Gastroesophageal sphincter (tissue), 4 donors: ENCODE data around the gene NOXO1. TPM values are rescaled to one million over a fixed set of nuclear protein-coding genes. Genes with fewer than 3 reads are reported as not detected.
A peak's percentile ranks its signal among the peaks of the same experiment; 100 is the strongest.

Experiments
- ATAC-seq: fragments of 150-250 bp; one replicate; pipeline ENCODE4 v1.9.1; 2016; ENCODE audit warnings: mild to moderate bottlenecking, moderate library complexity
- H3K27ac ChIP-seq, 4 donors: fragments of 200-600 bp; sonication (generic) in 3 of 4; 1 replicate in 3 of 4; 2 replicates in 1 of 4; pipeline ENCODE4 v1.5.1; 2016 to 2019
- H3K27me3 ChIP-seq: fragments of 200-600 bp; sonication (generic); one replicate; pipeline ENCODE4 v1.5.1; 2019
- H3K36me3 ChIP-seq, 2 donors: fragments of 200-600 bp; sonication (generic); one replicate each; pipeline ENCODE4 v1.5.1; 2019; ENCODE audit warnings: control low read depth in 1 of 2
- H3K4me1 ChIP-seq, 3 donors: fragments of 200-600 bp; sonication (generic); 1 replicate in 2 of 3; 2 replicates in 1 of 3; pipeline ENCODE4 v1.5.1; 2016 to 2019; ENCODE audit warnings: control low read depth in 2 of 3
- H3K4me3 ChIP-seq, 2 donors: fragments of 200-600 bp; sonication (generic); one replicate each; pipeline ENCODE4 v1.5.1; 2019; ENCODE audit warnings: mild to moderate bottlenecking in 1 of 2, moderate library complexity in 1 of 2
- H3K9me3 ChIP-seq, 3 donors: fragments of 200-600 bp; sonication (generic); one replicate each; pipeline ENCODE4 v1.5.1; 2017 to 2019; ENCODE audit warnings: control low read depth in 2 of 3
- CTCF ChIP-seq, 4 experiments: fragments of 200-600 bp in 2 of 4; fragments of 450-650 bp in 2 of 4; sonication (generic) in 1 of 4; IDR thresholded peaks; one replicate each; pipeline ENCODE4 v1.5.1; 2017 to 2019; ENCODE audit warnings: antibody characterized with exemption in 4 of 4, mild to moderate bottlenecking in 2 of 4, moderate library complexity in 2 of 4
- EP300 ChIP-seq: sonication (generic); formaldehyde crosslinking; IDR thresholded peaks from one replicate; pipeline ENCODE4 v1.6.1; 2017; ENCODE audit warnings: antibody characterized with exemption, mild to moderate bottlenecking
- POLR2A ChIP-seq, 2 donors: fragments of 450-650 bp; IDR thresholded peaks; one replicate each; pipeline ENCODE4 v1.6.1; 2017; ENCODE audit warnings: antibody characterized with exemption in 2 of 2, mild to moderate bottlenecking in 2 of 2, moderate library complexity in 1 of 2
- POLR2AphosphoS5 ChIP-seq: sonication (generic); formaldehyde crosslinking; IDR thresholded peaks from one replicate; pipeline ENCODE4 v1.6.1; 2017; ENCODE audit warnings: antibody characterized with exemption
- WGBS, 2 donors: methylation state at CpG; one replicate each; pipeline ENCODE4 v1.1.5; 2018; ENCODE audit warnings: low coverage in 1 of 2; 5-methylcytosine and 5-hydroxymethylcytosine counted together
- total RNA-seq, 4 donors: library from RNA; depleted of rRNA; stranded (reverse); fragments of >200 nt; gene quantifications; one replicate each; pipeline ENCODE4 v1.1.0, GENCODE V29; 2016

Gene NOXO1
- total RNA-seq, 4 donors from 2014 or later, result 1.0 to 1.1 TPM; not detected in 2

- peaks cover 0 to 24% of the 10 kb centered on the region in 2 donors for H3K36me3 ChIP-seq
- no peaks in the 10 kb centered on the region for H3K9me3 ChIP-seq
- TF ChIP-seq EP300 (no peak), POLR2A (IDR thresholded peaks at IDR 0.05) (no peak)
- peaks cover 43% of the 10 kb centered on the region for H3K27me3 ChIP-seq
- WGBS, 2 donors, result 22% methylated on average over 1 of the region's 2 CpGs; no CpG with 5 or more reads in 1 of the 2 donors
- H3K27ac ChIP-seq, result no peak overlapping the region
- ATAC-seq, result no peak
- no peak overlapping the region for H3K4me3 ChIP-seq
- peaks cover 0 to 45% (median 25%) of the 10 kb centered on the region in 3 donors for H3K4me1 ChIP-seq
Measured at GRCh38 chr16:1993731-1994131, 12.5 kb upstream of the NOXO1 start.

GRCh38 chr16:1992704-1993317 is 11.5 kb upstream of the NOXO1 start:
- H3K27me3 ChIP-seq, result peaks cover 52% of the 10 kb centered on the region
- no peak overlapping the region for H3K27ac ChIP-seq
- H3K4me1 ChIP-seq, result peaks cover 0 to 45% (median 25%) of the 10 kb centered on the region in 3 donors
- no peak for ATAC-seq
- TF ChIP-seq CTCF (IDR thresholded peaks at IDR 0.05), result no peak
- TF ChIP-seq POLR2AphosphoS5, result no peak
- no peak for TF ChIP-seq POLR2A (IDR thresholded peaks at IDR 0.05)
- TF ChIP-seq EP300, result no peak
- no CpG with 5 or more reads among the region's 50 CpGs for WGBS, 2 donors
- no peaks in the 10 kb centered on the region for H3K9me3 ChIP-seq
- H3K4me3 ChIP-seq, result peak overlapping the region in 1 of 2 donors; percentile 49
- H3K36me3 ChIP-seq, result peaks cover 0 to 14% of the 10 kb centered on the region in 2 donors

DNA sequence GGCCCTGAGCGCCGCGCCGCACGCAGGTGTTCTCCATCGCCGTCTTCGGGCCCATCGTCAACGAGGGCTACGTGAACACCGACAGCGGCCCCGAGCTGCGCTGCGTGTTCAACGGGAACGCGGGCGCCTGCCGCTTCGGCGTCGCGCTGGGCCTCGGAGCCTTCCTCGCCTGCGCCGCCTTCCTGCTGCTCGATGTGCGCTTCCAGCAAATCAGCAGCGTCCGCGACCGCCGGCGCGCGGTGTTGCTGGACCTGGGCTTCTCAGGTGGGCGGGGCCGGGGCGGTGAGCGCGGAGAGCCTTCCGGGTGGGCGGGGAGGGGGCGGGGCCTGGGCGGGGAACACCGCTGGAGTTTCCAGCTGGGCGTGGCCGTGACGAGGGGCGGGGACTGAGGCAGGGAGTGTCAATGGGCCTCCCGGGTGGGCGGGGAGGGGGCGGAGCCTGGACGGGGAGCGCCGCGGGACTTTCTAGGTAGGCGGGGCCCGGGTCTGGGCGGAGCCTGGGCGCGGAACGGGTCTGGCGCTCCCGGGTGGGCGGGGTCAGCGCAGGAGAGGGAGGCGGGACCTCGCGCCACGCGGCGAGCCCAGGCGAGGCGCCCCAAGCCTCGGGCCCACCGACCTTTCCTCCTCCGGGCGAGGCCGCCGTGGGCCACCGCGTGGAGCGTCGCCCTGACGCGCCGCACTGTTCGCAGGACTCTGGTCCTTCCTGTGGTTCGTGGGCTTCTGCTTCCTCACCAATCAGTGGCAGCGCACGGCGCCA is 10.9 kb upstream of the NOXO1 start:
- peak; percentile 81 for ATAC-seq
- H3K4me3 ChIP-seq, result peak overlapping the region; percentile 5 to 49
- WGBS, 2 donors, result 0% methylated on average over 3 of the region's 96 CpGs; no CpG with 5 or more reads in 1 of the 2 donors
- no peaks in the 10 kb centered on the region for H3K9me3 ChIP-seq
- peaks cover 52% of the 10 kb centered on the region for H3K27me3 ChIP-seq
- H3K36me3 ChIP-seq, result peaks cover 0 to 12% of the 10 kb centered on the region in 2 donors
- H3K27ac ChIP-seq, result peak overlapping the region in 2 of 4 donors; percentile 30 to 40
- H3K4me1 ChIP-seq, result peaks cover 0 to 43% (median 25%) of the 10 kb centered on the region in 3 donors
- no peak for TF ChIP-seq POLR2A (IDR thresholded peaks at IDR 0.05)
- TF ChIP-seq CTCF (IDR thresholded peaks at IDR 0.05), result no peak
- TF ChIP-seq EP300, result no peak
- no peak for TF ChIP-seq POLR2AphosphoS5

DNA sequence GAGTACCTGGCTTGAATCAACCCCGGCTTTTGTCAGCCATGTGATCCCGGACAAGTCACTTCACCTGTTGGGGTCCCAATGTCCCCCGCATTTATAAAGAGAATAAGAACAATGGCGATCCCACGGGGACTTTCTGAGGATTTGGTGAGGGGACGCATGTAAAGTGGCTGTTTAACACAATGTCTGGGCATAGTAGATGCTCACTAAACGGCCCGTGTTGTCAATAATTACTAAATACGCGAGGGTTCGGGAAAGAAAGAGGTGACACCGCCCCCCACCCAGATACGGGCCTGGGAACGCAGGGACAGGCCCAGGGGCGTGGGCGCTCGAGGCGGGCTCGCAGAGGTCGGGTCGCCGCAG is 10.3 kb upstream of the NOXO1 start:
- TF ChIP-seq EP300, result no peak
- no peak for TF ChIP-seq POLR2AphosphoS5
- no peak for TF ChIP-seq CTCF (IDR thresholded peaks at IDR 0.05)
- no peak for TF ChIP-seq POLR2A (IDR thresholded peaks at IDR 0.05)
- no peak for ATAC-seq
- WGBS, 2 donors, result 14% methylated on average over 19 of the region's 22 CpGs; no CpG with 5 or more reads in 1 of the 2 donors
- peak overlapping the region; percentile 5 to 49 for H3K4me3 ChIP-seq
- peaks cover 0 to 12% of the 10 kb centered on the region in 2 donors for H3K36me3 ChIP-seq
- peaks cover 0 to 38% (median 21%) of the 10 kb centered on the region in 3 donors for H3K4me1 ChIP-seq
- peaks cover 52% of the 10 kb centered on the region for H3K27me3 ChIP-seq
- no peaks in the 10 kb centered on the region for H3K9me3 ChIP-seq
- peak overlapping the region in 2 of 4 donors; percentile 30 to 40 for H3K27ac ChIP-seq

- Histone ChIP-seq H3K27ac (no peak overlapping the region), H3K9me3 (no peaks in the 10 kb centered on the region), H3K4me3 (peak overlapping the region in 1 of 2 donors; percentile 49), H3K36me3 (peaks cover 0 to 14% of the 10 kb centered on the region in 2 donors), H3K27me3 (peaks cover 52% of the 10 kb centered on the region), H3K4me1 (peaks cover 0 to 37% (median 21%) of the 10 kb centered on the region in 3 donors)
- no peak for TF ChIP-seq EP300
- 8% methylated on average over 4 of the region's 18 CpGs; no CpG with 5 or more reads in 1 of the 2 donors for WGBS, 2 donors
- ATAC-seq, result no peak
Measured at GRCh38 chr16:1991135-1991551, 9.9 kb upstream of the NOXO1 start.
